Endothelial cell of umbilical vein (primary cell): ENCODE measurements around the gene TNNI3K.

Experiments used
- CTCF ChIP-seq, 2 donors: IDR thresholded peaks; 1 replicate in 1 of 2; 2 replicates in 1 of 2; pipeline ENCODE4 v1.5.1; 2011; ENCODE audit warnings: low read length in 2 of 2, mild to moderate bottlenecking in 2 of 2, moderate library complexity in 2 of 2, control low read depth in 1 of 2, inconsistent platforms in 1 of 2, low read depth in 1 of 2; ENCODE audit not compliant: insufficient read depth in 1 of 2; ENCODE audit errors: extremely low read depth in 1 of 2
- EZH2 ChIP-seq: IDR thresholded peaks from 2 replicates; pipeline ENCODE4 v1.6.1; 2012; ENCODE audit warnings: borderline replicate concordance, low read depth, mild to moderate bottlenecking, moderate library complexity, low read length, inconsistent platforms; ENCODE audit not compliant: severe bottlenecking
- FOS ChIP-seq: IDR thresholded peaks from 2 replicates; pipeline ENCODE4 v1.6.1; 2011; ENCODE audit warnings: mild to moderate bottlenecking, low read length, moderate library complexity, borderline replicate concordance; ENCODE audit not compliant: insufficient read depth
- JUN ChIP-seq: IDR thresholded peaks from 2 replicates; pipeline ENCODE4 v1.6.1; 2011; ENCODE audit warnings: borderline replicate concordance, low read depth; ENCODE audit not compliant: insufficient read length, insufficient read depth
- MAX ChIP-seq: IDR thresholded peaks from 2 replicates; pipeline ENCODE4 v1.6.1; 2011; ENCODE audit not compliant: insufficient read depth, insufficient read length
- MYC ChIP-seq: IDR thresholded peaks from one replicate; pipeline ENCODE4 v1.6.1; 2011; ENCODE audit warnings: mild to moderate bottlenecking, low read depth, low read length
- POLR2A ChIP-seq: IDR thresholded peaks from 2 replicates; pipeline ENCODE4 v1.6.1; 2012; ENCODE audit warnings: low read depth, mild to moderate bottlenecking, control low read depth, low read length
- POLR2AphosphoS5 ChIP-seq: IDR thresholded peaks from 2 replicates; pipeline ENCODE4 v1.6.1; 2012; ENCODE audit warnings: low read depth, mild to moderate bottlenecking, control low read depth, low read length, moderate library complexity; ENCODE audit not compliant: insufficient read depth

- TF ChIP-seq POLR2A, result no peak
- no peak for TF ChIP-seq CTCF (IDR thresholded peaks at IDR 0.05; ENCODE audit: extremely low read depth in 1 of 2, insufficient read depth in 1 of 2, low read depth in 1 of 2, low read length in 2 of 2)
- TF ChIP-seq JUN, result no peak
- TF ChIP-seq FOS, result no peak
- TF ChIP-seq MAX, result no peak
- no peak for TF ChIP-seq EZH2
- no peak for TF ChIP-seq POLR2AphosphoS5
- no peak for TF ChIP-seq MYC
Measured at GRCh38 chr1:74357150-74357549, 122.0 kb downstream of the TNNI3K start.
